H9 (cell line): Measurements from ENCODE around the gene CYS1. TPM values are rescaled to one million over a fixed set of nuclear protein-coding genes. Genes with fewer than 3 reads are reported as not detected.
A peak's percentile ranks its signal among the peaks of the same experiment; 100 is the strongest.

Experiments used
- DNase-seq: peaks from one replicate; pipeline ENCODE4 v3.0.0-alpha.2; 2017
- H2AFZ ChIP-seq: one replicate; pipeline ENCODE4 v1.6.1; 2013; ENCODE audit warnings: mild to moderate bottlenecking, low read length, control low read depth, moderate library complexity
- H2AK5ac ChIP-seq: 2 replicates; pipeline ENCODE4 v1.6.1; 2013; ENCODE audit warnings: low read length, control low read depth, mixed read lengths; ENCODE audit not compliant: insufficient read length
- H2BK120ac ChIP-seq: one replicate; pipeline ENCODE4 v1.6.1; 2013; ENCODE audit warnings: low read depth, mild to moderate bottlenecking, low read length, control low read depth, inconsistent platforms; ENCODE audit not compliant: poor library complexity, severe bottlenecking
- H2BK12ac ChIP-seq: 2 replicates; pipeline ENCODE4 v1.6.1; 2013; ENCODE audit warnings: low read length, control low read depth, mixed read lengths, low read depth; ENCODE audit not compliant: insufficient read length
- H2BK15ac ChIP-seq: 2 replicates; pipeline ENCODE4 v1.6.1; 2013; ENCODE audit warnings: low read depth, low read length, control low read depth
- H2BK20ac ChIP-seq: one replicate; pipeline ENCODE4 v1.6.1; 2013; ENCODE audit warnings: low read depth, mild to moderate bottlenecking, low read length, control low read depth, inconsistent platforms; ENCODE audit not compliant: poor library complexity, severe bottlenecking
- H2BK5ac ChIP-seq: 2 replicates; pipeline ENCODE4 v1.6.1; 2013; ENCODE audit warnings: low read length, control low read depth, mixed read lengths; ENCODE audit not compliant: insufficient read length
- H3K14ac ChIP-seq: 2 replicates; pipeline ENCODE4 v1.6.1; 2013; ENCODE audit warnings: low read length, control low read depth; ENCODE audit not compliant: insufficient read depth
- H3K18ac ChIP-seq: 2 replicates; pipeline ENCODE4 v1.6.1; 2013; ENCODE audit warnings: low read depth, mild to moderate bottlenecking, mixed read lengths, low read length, control low read depth; ENCODE audit not compliant: insufficient read length
- H3K23ac ChIP-seq: 2 replicates; pipeline ENCODE4 v1.6.1; 2013; ENCODE audit warnings: low read length, control low read depth, mixed read lengths, low read depth; ENCODE audit not compliant: insufficient read length
- H3K23me2 ChIP-seq: 2 replicates; pipeline ENCODE4 v1.6.1; 2013; ENCODE audit warnings: low read depth, mild to moderate bottlenecking, mixed read lengths, low read length, control low read depth; ENCODE audit not compliant: insufficient read length, poor library complexity, severe bottlenecking
- H3K27ac ChIP-seq: 2 replicates; pipeline ENCODE4 v1.5.1; 2013; ENCODE audit warnings: low read length, control low read depth, mixed read lengths, low read depth; ENCODE audit not compliant: insufficient read length
- H3K27me3 ChIP-seq: 2 replicates; pipeline ENCODE4 v1.6.1; 2013; ENCODE audit warnings: low read length, control low read depth, inconsistent platforms; ENCODE audit not compliant: insufficient read depth
- H3K4ac ChIP-seq: 2 replicates; pipeline ENCODE4 v1.6.1; 2013; ENCODE audit warnings: low read depth, mild to moderate bottlenecking, control low read depth, inconsistent platforms, low read length, moderate library complexity
- H3K4me1 ChIP-seq: 2 replicates; pipeline ENCODE4 v1.6.1; 2013; ENCODE audit warnings: low read length, control low read depth, inconsistent platforms; ENCODE audit not compliant: insufficient read depth
- H3K4me2 ChIP-seq: 2 replicates; pipeline ENCODE4 v1.6.1; 2013; ENCODE audit warnings: low read length, control low read depth, mixed read lengths; ENCODE audit not compliant: insufficient read length, insufficient read depth
- H3K56ac ChIP-seq: 2 replicates; pipeline ENCODE4 v1.6.1; 2013; ENCODE audit warnings: low read depth, mild to moderate bottlenecking, mixed read lengths, low read length, control low read depth; ENCODE audit not compliant: insufficient read length
- H3K79me1 ChIP-seq: 2 replicates; pipeline ENCODE4 v1.6.1; 2013; ENCODE audit warnings: low read depth, mild to moderate bottlenecking, moderate library complexity, low read length, control low read depth, inconsistent platforms; ENCODE audit not compliant: insufficient read depth, poor library complexity, severe bottlenecking
- H3K79me2 ChIP-seq: 2 replicates; pipeline ENCODE4 v1.6.1; 2013; ENCODE audit warnings: low read length, control low read depth, inconsistent platforms; ENCODE audit not compliant: insufficient read depth
- H3K9ac ChIP-seq: 2 replicates; pipeline ENCODE4 v1.6.1; 2013; ENCODE audit warnings: low read length, control low read depth, mixed read lengths; ENCODE audit not compliant: insufficient read length; ENCODE audit errors: extremely low read depth
- H3K9me3 ChIP-seq: one replicate; pipeline ENCODE4 v1.6.1; 2013; ENCODE audit warnings: low read depth, low read length, inconsistent platforms; ENCODE audit not compliant: control insufficient read depth
- H3T11ph ChIP-seq: one replicate; pipeline ENCODE4 v1.6.1; 2013; ENCODE audit warnings: mild to moderate bottlenecking, low read length, control low read depth, inconsistent platforms
- H4K20me1 ChIP-seq: one replicate; pipeline ENCODE4 v1.6.1; 2013; ENCODE audit not compliant: control insufficient read depth, insufficient read length, insufficient read depth
- H4K5ac ChIP-seq: 2 replicates; pipeline ENCODE4 v1.6.1; 2013; ENCODE audit warnings: low read depth, mild to moderate bottlenecking, mixed read lengths, low read length, control low read depth; ENCODE audit not compliant: insufficient read length
- H4K8ac ChIP-seq: replicated peaks from 2 replicates; pipeline ENCODE4 v1.6.1; 2013; ENCODE audit warnings: low read length, control low read depth, mixed read lengths, low read depth; ENCODE audit not compliant: insufficient read length
- H4K91ac ChIP-seq: 2 replicates; pipeline ENCODE4 v1.6.1; 2013; ENCODE audit warnings: low read depth, mild to moderate bottlenecking, moderate library complexity, mixed read lengths, low read length, control low read depth; ENCODE audit not compliant: insufficient read length
- H3K27ac Mint-ChIP-seq, 3 experiments: 2 replicates in 2 of 3; 3 replicates in 1 of 3; pipeline ENCODE4 v1.8.0; 2020 to 2021; ENCODE audit warnings: mixed read lengths in 3 of 3, mild to moderate bottlenecking in 1 of 3, moderate library complexity in 1 of 3
- H3K27me3 Mint-ChIP-seq: 2 replicates; pipeline ENCODE4 v1.8.0; 2021; ENCODE audit warnings: low read depth, mild to moderate bottlenecking, moderate library complexity, mixed read lengths
- H3K36me3 Mint-ChIP-seq, 3 experiments: 2 replicates in 2 of 3; 3 replicates in 1 of 3; pipeline ENCODE4 v1.8.0; 2020 to 2021; ENCODE audit warnings: low read depth in 3 of 3, mixed read lengths in 3 of 3; ENCODE audit not compliant: insufficient read depth in 1 of 3
- H3K4me1 Mint-ChIP-seq, 2 experiments: 2 replicates each; pipeline ENCODE4 v1.8.0; 2020; ENCODE audit warnings: mixed read lengths in 2 of 2
- H3K4me3 Mint-ChIP-seq, 2 experiments: 2 replicates in 1 of 2; 3 replicates in 1 of 2; pipeline ENCODE4 v1.8.0; 2020 to 2021; ENCODE audit warnings: mild to moderate bottlenecking in 2 of 2, mixed read lengths in 2 of 2, moderate library complexity in 1 of 2
- H3K9me3 Mint-ChIP-seq, 2 experiments: 2 replicates in 1 of 2; 3 replicates in 1 of 2; pipeline ENCODE4 v1.8.0; 2020; ENCODE audit warnings: mild to moderate bottlenecking in 2 of 2, mixed read lengths in 2 of 2, moderate library complexity in 1 of 2
- WGBS: extraction: QIAGEN DNeasy Blood & Tissue Kit; methylation state at CpG from one replicate; pipeline ENCODE4 v1.1.7; 2013; ENCODE audit warnings: missing lambda C conversion rate, low lambda C conversion rate, mixed read lengths; ENCODE audit not compliant: insufficient read length; ENCODE audit errors: extremely low coverage; 5-methylcytosine and 5-hydroxymethylcytosine counted together
- total RNA-seq: library from RNA; stranded (reverse); gene quantifications from 2 replicates; pipeline ENCODE4 v1.2.1, GENCODE V29; 2021
- TF ChIP-seq, protein P1 (sequence below): fragments of 200-600 bp; sonication (generic); conservative IDR thresholded peaks from 3 replicates; pipeline ENCODE4 v1.8.0; 2021; ENCODE audit warnings: antibody characterized with exemption, mild to moderate bottlenecking

CYS1 gene
- total RNA-seq, 1 experiment from 2014 or later, result 0.35 TPM

- peaks cover 11 to 35% (median 33%) of the 10 kb centered on the region in 3 experiments; a peak in 6 of 7 replicates for H3K36me3 Mint-ChIP-seq
- DNase-seq, result no peak
- no peak overlapping the region for H3K27ac ChIP-seq
Observed at GRCh38 chr2:10054424-10054823, 25.8 kb downstream of the CYS1 start.

More at GRCh38 chr2:10054424-10054823, 25.8 kb downstream of the CYS1 start:
- Histone ChIP-seq H3K14ac (no peak overlapping the region), H4K20me1 (no peaks in the 10 kb centered on the region), H3K18ac (no peak overlapping the region), H2AFZ (no peak overlapping the region), H2BK20ac (no peak overlapping the region), H2BK12ac (no peak overlapping the region), H3K79me2 (no peaks in the 10 kb centered on the region), H4K5ac (no peak overlapping the region), H3K23ac (no peak overlapping the region), H3K4ac (no peak overlapping the region), H3K23me2 (peaks cover 3% of the 10 kb centered on the region), H4K91ac (no peak overlapping the region), H3K27me3 (no peaks in the 10 kb centered on the region), H2BK5ac (no peak overlapping the region), H3K79me1 (no peaks in the 10 kb centered on the region), H2AK5ac (no peak overlapping the region), H2BK120ac (no peak overlapping the region), H2BK15ac (no peak overlapping the region), H4K8ac (no peak overlapping the region), H3K9me3 (no peaks in the 10 kb centered on the region), H3K9ac (no peak overlapping the region), H3K4me2 (no peak overlapping the region), H3K4me1 (no peaks in the 10 kb centered on the region; the same call in 1 of the 2 replicates), H3T11ph (no peak overlapping the region), H3K56ac (no peak overlapping the region)
- H3K4me1 Mint-ChIP-seq, result peaks cover 22 to 28% of the 10 kb centered on the region in 2 experiments
- TF ChIP-seq, protein P1, sequence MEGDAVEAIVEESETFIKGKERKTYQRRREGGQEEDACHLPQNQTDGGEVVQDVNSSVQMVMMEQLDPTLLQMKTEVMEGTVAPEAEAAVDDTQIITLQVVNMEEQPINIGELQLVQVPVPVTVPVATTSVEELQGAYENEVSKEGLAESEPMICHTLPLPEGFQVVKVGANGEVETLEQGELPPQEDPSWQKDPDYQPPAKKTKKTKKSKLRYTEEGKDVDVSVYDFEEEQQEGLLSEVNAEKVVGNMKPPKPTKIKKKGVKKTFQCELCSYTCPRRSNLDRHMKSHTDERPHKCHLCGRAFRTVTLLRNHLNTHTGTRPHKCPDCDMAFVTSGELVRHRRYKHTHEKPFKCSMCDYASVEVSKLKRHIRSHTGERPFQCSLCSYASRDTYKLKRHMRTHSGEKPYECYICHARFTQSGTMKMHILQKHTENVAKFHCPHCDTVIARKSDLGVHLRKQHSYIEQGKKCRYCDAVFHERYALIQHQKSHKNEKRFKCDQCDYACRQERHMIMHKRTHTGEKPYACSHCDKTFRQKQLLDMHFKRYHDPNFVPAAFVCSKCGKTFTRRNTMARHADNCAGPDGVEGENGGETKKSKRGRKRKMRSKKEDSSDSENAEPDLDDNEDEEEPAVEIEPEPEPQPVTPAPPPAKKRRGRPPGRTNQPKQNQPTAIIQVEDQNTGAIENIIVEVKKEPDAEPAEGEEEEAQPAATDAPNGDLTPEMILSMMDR, result peak; percentile 37; the same call in 2 of the 3 replicates
- no peak overlapping the region for H3K27ac Mint-ChIP-seq
- no peak overlapping the region; a peak in 1 of 5 replicates for H3K4me3 Mint-ChIP-seq
- no CpG with 5 or more reads among the region's 7 CpGs for WGBS
- H3K9me3 Mint-ChIP-seq, result no peaks in the 10 kb centered on the region; a peak in 1 of 5 replicates
- H3K27me3 Mint-ChIP-seq, result peaks cover 3% of the 10 kb centered on the region
